ENCODE data around the gene ZNF662.

The ZNF662 gene

GRCh38 chr3:42935472-42935871, 29.5 kb downstream of the ZNF662 start:
- no peak for DNase-seq (ENCODE audit: low read depth in 1 of 2, low spot score in 1 of 2)

- DNase-seq (ENCODE audit: low read depth in 1 of 2, low spot score in 1 of 2) = no peak
These were observed 30.4 kb downstream of the ZNF662 start for GRCh38 chr3:42936157-42936981.

- no peak for DNase-seq (ENCODE audit: low read depth in 1 of 2, low spot score in 1 of 2)
These were observed 31.4 kb downstream of the ZNF662 start for GRCh38 chr3:42937334-42937733.

GRCh38 chr3:42942693-42943092, 36.8 kb downstream of the ZNF662 start:
- DNase-seq (ENCODE audit: low read depth in 1 of 2, low spot score in 1 of 2) = no peak

- no peak for DNase-seq (ENCODE audit: low read depth in 1 of 2, low spot score in 1 of 2)
These were observed 40.1 kb downstream of the ZNF662 start for GRCh38 chr3:42946050-42946449.

GRCh38 chr3:42957573-42957972, 51.6 kb downstream of the ZNF662 start:
- DNase-seq (ENCODE audit: low read depth in 1 of 2, low spot score in 1 of 2) = no peak

GRCh38 chr3:42960282-42960681, 54.3 kb downstream of the ZNF662 start:
- no peak for DNase-seq (ENCODE audit: low read depth in 1 of 2, low spot score in 1 of 2)

GRCh38 chr3:42960786-42961185, 54.8 kb downstream of the ZNF662 start:
- no peak for DNase-seq (ENCODE audit: low read depth in 1 of 2, low spot score in 1 of 2)

GRCh38 chr3:42961633-42962032, 55.7 kb downstream of the ZNF662 start:
- DNase-seq (ENCODE audit: low read depth in 1 of 2, low spot score in 1 of 2) = no peak

GRCh38 chr3:42963269-42963668, 57.3 kb downstream of the ZNF662 start:
- no peak for DNase-seq (ENCODE audit: low read depth in 1 of 2, low spot score in 1 of 2)

GRCh38 chr3:42964266-42964665, 58.3 kb downstream of the ZNF662 start:
- no peak for DNase-seq (ENCODE audit: low read depth in 1 of 2, low spot score in 1 of 2)
